Neural crest cell (in vitro differentiated cells): ENCODE data around the gene EHBP1. TPM values are rescaled to one million over a fixed set of nuclear protein-coding genes. Genes with fewer than 3 reads are reported as not detected.

Experiments used
- DNase-seq: peaks from one replicate; pipeline ENCODE4 v3.0.0; 2021; ENCODE audit warnings: low read depth, mixed read lengths, low spot score
- H3K27ac Mint-ChIP-seq: one replicate; pipeline ENCODE4 v1.8.0; 2021; ENCODE audit warnings: mild to moderate bottlenecking, mixed read lengths; ENCODE audit not compliant: unreplicated experiment
- H3K27me3 Mint-ChIP-seq: 2 replicates; pipeline ENCODE4 v1.8.0; 2021; ENCODE audit warnings: low read depth, mild to moderate bottlenecking, mixed read lengths
- H3K36me3 Mint-ChIP-seq: 2 replicates; pipeline ENCODE4 v1.8.0; 2021; ENCODE audit warnings: low read depth, mild to moderate bottlenecking, mixed read lengths
- H3K4me1 Mint-ChIP-seq: 2 replicates; pipeline ENCODE4 v1.8.0; 2021; ENCODE audit warnings: mixed read lengths
- H3K4me3 Mint-ChIP-seq: one replicate; pipeline ENCODE4 v1.8.0; 2021; ENCODE audit warnings: mild to moderate bottlenecking, mixed read lengths
- H3K9me3 Mint-ChIP-seq: 2 replicates; pipeline ENCODE4 v1.8.0; 2021; ENCODE audit warnings: mixed read lengths
- total RNA-seq: library from RNA; stranded (reverse); gene quantifications from 2 replicates; pipeline ENCODE4 v1.2.1, GENCODE V29; 2021
- TF ChIP-seq, protein P1 (sequence below): fragments of 200-600 bp; sonication (generic); conservative IDR thresholded peaks from 2 replicates; pipeline ENCODE4 v1.5.0; 2021; ENCODE audit warnings: antibody characterized with exemption, mild to moderate bottlenecking

EHBP1 gene
- total RNA-seq, 1 donor from 2014 or later, result 42.3 TPM

DNA sequence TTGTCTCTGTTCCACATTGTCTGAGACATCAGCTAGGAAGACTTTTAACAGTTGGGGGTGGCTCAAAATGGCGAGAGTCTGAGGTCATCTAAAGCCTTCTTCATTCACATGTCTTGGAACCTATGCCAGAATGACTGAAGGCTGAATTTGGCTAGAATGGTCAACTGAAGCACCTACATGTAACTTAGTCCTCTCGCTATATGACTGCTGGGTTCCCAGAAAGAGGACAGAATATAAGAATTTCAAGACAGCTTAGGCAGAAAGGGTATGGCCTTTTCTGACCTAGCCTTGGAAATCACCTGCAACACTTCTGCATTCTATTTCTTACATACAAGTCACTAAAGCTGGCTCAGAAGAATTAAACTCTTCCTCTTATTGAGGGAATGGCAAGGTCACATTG lies 269.5 kb downstream of the EHBP1 start:
- peaks cover 8% of the 10 kb centered on the region for H3K36me3 Mint-ChIP-seq
- H3K9me3 Mint-ChIP-seq, result peaks cover 2% of the 10 kb centered on the region
- H3K4me1 Mint-ChIP-seq, result peaks cover 4% of the 10 kb centered on the region
- no peaks in the 10 kb centered on the region for H3K27me3 Mint-ChIP-seq
- TF ChIP-seq, protein P1, sequence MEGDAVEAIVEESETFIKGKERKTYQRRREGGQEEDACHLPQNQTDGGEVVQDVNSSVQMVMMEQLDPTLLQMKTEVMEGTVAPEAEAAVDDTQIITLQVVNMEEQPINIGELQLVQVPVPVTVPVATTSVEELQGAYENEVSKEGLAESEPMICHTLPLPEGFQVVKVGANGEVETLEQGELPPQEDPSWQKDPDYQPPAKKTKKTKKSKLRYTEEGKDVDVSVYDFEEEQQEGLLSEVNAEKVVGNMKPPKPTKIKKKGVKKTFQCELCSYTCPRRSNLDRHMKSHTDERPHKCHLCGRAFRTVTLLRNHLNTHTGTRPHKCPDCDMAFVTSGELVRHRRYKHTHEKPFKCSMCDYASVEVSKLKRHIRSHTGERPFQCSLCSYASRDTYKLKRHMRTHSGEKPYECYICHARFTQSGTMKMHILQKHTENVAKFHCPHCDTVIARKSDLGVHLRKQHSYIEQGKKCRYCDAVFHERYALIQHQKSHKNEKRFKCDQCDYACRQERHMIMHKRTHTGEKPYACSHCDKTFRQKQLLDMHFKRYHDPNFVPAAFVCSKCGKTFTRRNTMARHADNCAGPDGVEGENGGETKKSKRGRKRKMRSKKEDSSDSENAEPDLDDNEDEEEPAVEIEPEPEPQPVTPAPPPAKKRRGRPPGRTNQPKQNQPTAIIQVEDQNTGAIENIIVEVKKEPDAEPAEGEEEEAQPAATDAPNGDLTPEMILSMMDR, result no peak
- no peak overlapping the region for H3K27ac Mint-ChIP-seq
- H3K4me3 Mint-ChIP-seq, result no peak overlapping the region
- no peak for DNase-seq

DNA sequence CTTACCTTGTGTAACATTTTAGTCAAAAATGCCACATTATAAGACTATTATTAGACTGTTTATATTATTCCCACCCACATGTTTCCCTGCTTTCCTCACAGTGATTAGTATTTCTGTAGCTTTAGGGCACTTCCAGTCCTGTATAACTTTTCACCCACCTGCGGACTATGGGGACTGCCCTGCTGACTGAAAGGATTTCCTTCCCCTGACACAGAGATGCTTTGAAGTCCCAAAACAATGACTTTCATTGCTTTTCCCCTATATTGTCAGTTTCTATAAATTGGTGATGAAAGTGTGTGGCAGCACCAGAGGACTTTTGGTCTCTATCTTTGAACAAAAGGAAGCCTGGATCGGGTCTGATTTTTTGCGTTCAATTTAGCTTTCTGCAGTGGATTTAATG lies 286.1 kb downstream of the EHBP1 start:
- Mint-ChIP-seq H3K27me3 (no peaks in the 10 kb centered on the region), H3K27ac (peak overlapping the region; percentile 45), H3K4me1 (peaks cover 28% of the 10 kb centered on the region), H3K9me3 (no peaks in the 10 kb centered on the region), H3K36me3 (no peaks in the 10 kb centered on the region), H3K4me3 (peak overlapping the region; percentile 5)
- DNase-seq, result no peak
- TF ChIP-seq, protein P1, result no peak

DNA sequence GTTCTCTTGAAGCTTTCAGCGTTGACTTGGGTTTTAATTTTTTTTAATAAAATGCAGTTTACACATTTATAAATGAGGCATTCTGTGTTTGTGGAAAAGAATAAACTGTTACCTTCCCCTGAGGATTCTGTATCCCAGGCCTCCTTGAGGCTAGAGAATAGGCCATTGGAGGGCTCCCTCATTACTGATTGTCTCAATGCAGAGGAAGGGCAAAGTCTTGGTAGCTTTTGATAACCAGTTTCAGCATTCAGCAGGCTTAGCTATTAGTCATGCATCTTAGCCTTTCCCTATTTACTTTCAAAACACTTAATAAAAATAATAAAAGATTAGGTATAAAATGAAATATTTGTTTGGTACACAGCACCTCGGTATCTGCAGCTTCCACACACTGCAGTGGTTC lies 287.0 kb downstream of the EHBP1 start:
- Mint-ChIP-seq H3K27ac (no peak overlapping the region), H3K9me3 (no peaks in the 10 kb centered on the region), H3K4me1 (peaks cover 34% of the 10 kb centered on the region), H3K36me3 (peaks cover 4% of the 10 kb centered on the region), H3K4me3 (peak overlapping the region; percentile 68), H3K27me3 (no peaks in the 10 kb centered on the region)
- no peak for DNase-seq
- TF ChIP-seq, protein P1, result no peak

DNA sequence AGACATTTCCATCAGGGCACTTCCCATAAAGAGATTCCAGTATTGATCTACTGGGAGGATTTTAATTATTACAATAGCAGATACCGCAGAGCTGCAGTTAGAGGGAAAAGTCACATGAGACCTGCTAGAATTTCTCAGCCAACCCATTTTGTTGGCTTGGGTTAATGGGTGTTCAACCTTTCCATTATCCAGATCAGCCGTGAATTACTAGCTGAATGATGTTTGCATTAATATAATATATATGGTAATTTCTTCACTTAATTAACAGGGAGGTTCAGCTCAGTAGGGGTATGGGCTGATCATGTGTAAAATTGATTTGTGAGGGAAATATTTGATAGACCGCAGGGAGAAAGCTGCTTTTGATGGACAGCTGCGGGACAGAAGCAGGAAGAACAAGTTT lies 288.7 kb downstream of the EHBP1 start:
- no peak overlapping the region for H3K27ac Mint-ChIP-seq
- no peaks in the 10 kb centered on the region for H3K27me3 Mint-ChIP-seq
- H3K36me3 Mint-ChIP-seq, result peaks cover 4% of the 10 kb centered on the region
- H3K4me3 Mint-ChIP-seq, result no peak overlapping the region
- no peaks in the 10 kb centered on the region for H3K9me3 Mint-ChIP-seq
- peaks cover 34% of the 10 kb centered on the region for H3K4me1 Mint-ChIP-seq
- TF ChIP-seq, protein P1, result no peak
- no peak for DNase-seq

DNA sequence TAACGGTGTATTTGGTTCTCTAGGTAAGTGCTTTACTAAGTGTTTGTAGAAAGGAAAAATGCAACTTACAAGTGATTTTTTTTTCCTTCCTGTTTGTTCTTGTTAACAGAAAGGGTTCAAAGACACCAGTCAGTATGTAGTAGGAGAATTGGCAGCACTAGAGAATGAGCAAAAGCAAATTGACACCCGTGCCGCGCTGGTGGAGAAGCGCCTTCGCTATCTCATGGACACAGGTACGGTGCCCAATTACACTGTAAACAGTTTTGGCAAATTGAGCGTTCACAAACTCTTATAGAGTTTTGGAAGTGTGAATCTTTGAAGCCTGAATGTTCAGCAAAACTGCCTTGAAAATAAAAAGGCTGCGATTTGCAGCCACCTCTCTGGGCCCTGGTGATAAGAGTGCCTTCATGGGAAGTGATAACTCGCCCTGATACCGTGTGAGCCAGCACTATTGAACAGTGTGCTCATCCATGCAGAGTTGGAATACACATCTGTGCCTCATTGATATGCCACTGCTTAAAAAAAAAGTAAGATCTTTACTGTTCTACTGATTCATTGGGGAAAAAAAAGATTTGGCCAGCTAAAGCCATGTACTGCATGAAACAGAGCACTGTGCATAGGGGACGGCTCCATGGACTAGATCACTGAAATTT lies 291.1 kb downstream of the EHBP1 start:
- peaks cover 30% of the 10 kb centered on the region for H3K4me1 Mint-ChIP-seq
- TF ChIP-seq, protein P1, result no peak
- H3K36me3 Mint-ChIP-seq, result peaks cover 6% of the 10 kb centered on the region
- DNase-seq, result no peak
- no peak overlapping the region for H3K4me3 Mint-ChIP-seq
- no peak overlapping the region for H3K27ac Mint-ChIP-seq
- no peaks in the 10 kb centered on the region for H3K9me3 Mint-ChIP-seq
- no peaks in the 10 kb centered on the region for H3K27me3 Mint-ChIP-seq
